Measurements from ENCODE around the gene OR7C2. TPM values are rescaled to one million over a fixed set of nuclear protein-coding genes. Genes with fewer than 3 reads are reported as not detected.

Gene OR7C2
- total and polyA plus RNA-seq, 2 of the 13 experiments (the other 11 are each of a cell fraction or from before 2014, with no cell fraction given), result not detected

DNA sequence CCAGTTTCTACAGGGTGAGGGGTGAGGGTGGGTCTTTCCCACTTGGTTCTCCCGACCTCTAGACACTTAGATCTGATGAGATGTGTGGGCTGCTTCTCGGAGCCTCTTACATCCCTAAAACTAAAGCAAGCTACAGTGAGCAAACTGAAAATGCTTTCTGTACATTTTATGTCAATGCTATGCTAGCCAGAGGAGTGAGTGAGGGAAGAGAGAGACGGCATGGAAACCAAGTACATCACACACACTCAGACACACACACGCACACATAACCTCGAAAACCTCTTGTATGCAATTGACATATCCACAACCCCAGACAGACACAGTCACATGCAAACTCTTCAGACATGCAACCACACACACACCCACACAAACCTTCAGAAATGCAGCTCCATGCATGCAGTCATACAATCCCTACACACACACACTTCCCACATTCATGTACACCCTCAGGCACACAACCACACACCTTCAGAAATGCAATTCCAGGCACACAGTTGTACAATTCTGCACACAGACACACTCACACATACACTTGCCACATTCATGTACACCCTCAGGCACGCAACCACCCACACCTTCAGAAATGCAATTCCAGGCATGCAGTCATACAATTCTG lies 37.0 kb downstream of the OR7C2 start (continued):
- TF ChIP-seq, protein P1, sequence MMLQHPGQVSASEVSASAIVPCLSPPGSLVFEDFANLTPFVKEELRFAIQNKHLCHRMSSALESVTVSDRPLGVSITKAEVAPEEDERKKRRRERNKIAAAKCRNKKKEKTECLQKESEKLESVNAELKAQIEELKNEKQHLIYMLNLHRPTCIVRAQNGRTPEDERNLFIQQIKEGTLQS (CRISPR knock-in tag; IDR thresholded peaks at IDR 0.05), result no peak
- no peak for TF ChIP-seq EHMT2 (IDR thresholded peaks at IDR 0.05; ENCODE audit: borderline replicate concordance, low read depth, low read length)

DNA sequence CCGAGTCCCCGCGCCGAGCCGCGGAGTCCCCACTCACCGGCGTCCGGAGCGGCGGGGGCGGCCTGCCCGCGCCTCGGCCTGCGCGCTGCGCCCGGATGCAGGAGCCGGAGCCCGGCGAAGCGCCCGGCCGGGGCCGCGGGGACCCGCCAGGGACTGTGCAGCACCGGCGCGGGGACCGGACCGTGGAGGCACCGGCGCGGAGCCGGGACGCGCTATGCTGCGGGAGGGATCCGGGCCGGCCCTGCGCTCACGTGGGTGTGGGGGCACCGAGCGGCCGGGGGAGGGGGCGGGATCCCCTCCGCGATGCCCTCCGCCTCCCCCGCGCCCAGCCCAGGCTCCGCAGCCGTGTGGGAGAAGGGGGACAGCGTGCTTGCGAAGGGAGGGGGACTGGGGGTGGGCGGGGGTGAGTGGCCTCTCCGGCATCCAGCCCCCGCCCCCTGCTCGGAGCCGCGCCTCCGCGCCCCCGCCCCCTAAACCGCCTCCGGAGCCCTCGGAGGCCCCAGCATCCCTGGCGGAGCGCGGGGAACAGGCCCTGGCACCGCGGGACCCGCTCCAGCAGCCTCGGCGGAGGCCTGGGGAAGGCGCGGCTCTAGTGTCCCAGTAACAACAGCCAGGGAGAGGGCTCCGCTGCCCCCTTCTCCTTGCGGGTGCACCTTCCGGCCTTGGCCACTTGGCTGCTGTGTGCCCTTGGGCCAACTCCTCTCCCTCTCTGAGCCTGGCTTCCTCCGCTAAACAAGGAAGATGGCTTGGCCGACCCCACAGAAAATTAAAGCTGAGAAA lies 38.4 kb downstream of the OR7C2 start, which contains the start of gene SLC1A6:
Gene SLC1A6, minus strand, starts transcription at position 389 of the 780 bp plus-strand sequence. CDS start 6,954 bp downstream, outside the sequence.
- ATAC-seq (no peak), FAIRE-seq (no peak), DNase-seq (ENCODE audit: low spot score) (no peak)
- no peak within 1 kb of the TSS for H3K9ac ChIP-seq (ENCODE audit: insufficient read depth, low read depth, low read length)
- H3K27ac ChIP-seq (ENCODE audit: extremely low read length, insufficient read depth, low read length), result no peak within 1 kb of the TSS
- ChIA-PET POLR2A (no interaction called here), CTCF (ENCODE audit: low intra/inter-chr PET ratio, low total read pairs) (no interaction called here)
- TF ChIP-seq ZNF451 (CRISPR knock-in tag; IDR thresholded peaks at IDR 0.05) (no peak), TOPORS (CRISPR knock-in tag; IDR thresholded peaks at IDR 0.05) (no peak), CHD4 (IDR thresholded peaks at IDR 0.05; ENCODE audit: borderline replicate concordance, low read length) (no peak), ZNF768 (CRISPR knock-in tag; IDR thresholded peaks at IDR 0.05) (peak; percentile 98)
- H3K27me3 ChIP-seq (ENCODE audit: control insufficient read depth in 1 of 2, insufficient read depth in 2 of 2, low read length in 2 of 2), result peaks cover 6 to 38% of the 10 kb centered on the region in 2 experiments; a peak in 3 of 5 replicates
- no peak within 1 kb of the TSS for H3K4me2 ChIP-seq (ENCODE audit: low read depth, low read length)
- no peaks in the 10 kb centered on the region for H4K20me1 ChIP-seq (ENCODE audit: insufficient read depth, low read length)
- no peaks in the 10 kb centered on the region for H3K36me3 ChIP-seq (replicated peaks in 1 of 2; ENCODE audit: control insufficient read depth in 1 of 2, insufficient read depth in 2 of 2, low read length in 2 of 2)
- in situ Hi-C loops (cut with HindIII; ENCODE audit: extremely low pct_ligation_motif_present, low pct_unique_long_range_greater_than_20kb) (no loop called here), intact Hi-C loops (cut with micrococcal nuclease; ENCODE audit: unreplicated experiment) (no loop called here)
- no peaks in the 10 kb centered on the region for H3K9me3 ChIP-seq (ENCODE audit: low read length)
- no peaks in the 10 kb centered on the region for H3K79me2 ChIP-seq (ENCODE audit: insufficient read depth, low read length)
- no peaks in the 10 kb centered on the region for H3K4me1 ChIP-seq (ENCODE audit: insufficient read depth, low read length)
- H3K4me3 ChIP-seq (replicated peaks in 1 of 3; ENCODE audit: insufficient read depth in 1 of 3, low read depth in 2 of 3, low read length in 3 of 3), result no peak within 1 kb of the TSS
- H2AFZ ChIP-seq (ENCODE audit: low read length), result no peak within 1 kb of the TSS
- BruUV-seq (replicated peaks), result no TSS peak
- 58% methylated on average over 2 of the region's 84 CpGs for WGBS (ENCODE audit: low lambda C conversion rate)
